ENCODE results near the gene LUZP2. TPM values are rescaled to one million over a fixed set of nuclear protein-coding genes. Genes with fewer than 3 reads are reported as not detected.

LUZP2 gene
- total RNA-seq, 6 donors from 2014 or later: 0.20 to 0.46 (median 0.23) TPM; not detected in 3

DNA sequence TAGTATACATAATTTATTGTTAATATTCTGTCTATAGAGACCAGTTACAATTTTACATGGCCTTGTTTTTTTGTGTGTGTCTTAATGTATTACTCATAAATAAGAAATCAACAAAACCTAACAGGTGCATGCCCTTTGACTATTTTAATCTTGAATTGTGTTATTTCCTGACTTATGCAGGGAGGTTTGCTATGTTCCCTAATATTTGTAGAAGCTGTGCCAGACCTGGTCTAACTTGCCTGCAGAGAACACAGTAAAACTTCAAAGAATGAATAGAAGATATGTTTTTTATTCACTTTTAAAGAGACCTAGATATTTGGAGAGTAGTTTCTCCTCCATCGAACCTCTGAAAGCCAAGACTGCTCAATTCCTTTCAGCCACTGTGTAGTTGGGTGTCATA is 234.7 kb downstream of the LUZP2 start:
- no peaks in the 10 kb centered on the region for H3K27me3 ChIP-seq
- H3K4me3 ChIP-seq: no peak overlapping the region
- WGBS, 2 donors: 64 to 68% methylated on average over 1 of the region's 1 CpG
- TF ChIP-seq POLR2AphosphoS5 (IDR thresholded peaks at IDR 0.05): no peak
- no peak for TF ChIP-seq POLR2A (IDR thresholded peaks at IDR 0.05)
- TF ChIP-seq, protein P1, sequence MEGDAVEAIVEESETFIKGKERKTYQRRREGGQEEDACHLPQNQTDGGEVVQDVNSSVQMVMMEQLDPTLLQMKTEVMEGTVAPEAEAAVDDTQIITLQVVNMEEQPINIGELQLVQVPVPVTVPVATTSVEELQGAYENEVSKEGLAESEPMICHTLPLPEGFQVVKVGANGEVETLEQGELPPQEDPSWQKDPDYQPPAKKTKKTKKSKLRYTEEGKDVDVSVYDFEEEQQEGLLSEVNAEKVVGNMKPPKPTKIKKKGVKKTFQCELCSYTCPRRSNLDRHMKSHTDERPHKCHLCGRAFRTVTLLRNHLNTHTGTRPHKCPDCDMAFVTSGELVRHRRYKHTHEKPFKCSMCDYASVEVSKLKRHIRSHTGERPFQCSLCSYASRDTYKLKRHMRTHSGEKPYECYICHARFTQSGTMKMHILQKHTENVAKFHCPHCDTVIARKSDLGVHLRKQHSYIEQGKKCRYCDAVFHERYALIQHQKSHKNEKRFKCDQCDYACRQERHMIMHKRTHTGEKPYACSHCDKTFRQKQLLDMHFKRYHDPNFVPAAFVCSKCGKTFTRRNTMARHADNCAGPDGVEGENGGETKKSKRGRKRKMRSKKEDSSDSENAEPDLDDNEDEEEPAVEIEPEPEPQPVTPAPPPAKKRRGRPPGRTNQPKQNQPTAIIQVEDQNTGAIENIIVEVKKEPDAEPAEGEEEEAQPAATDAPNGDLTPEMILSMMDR (IDR thresholded peaks at IDR 0.05): no peak
- TF ChIP-seq EP300 (IDR thresholded peaks at IDR 0.05): no peak
- no peaks in the 10 kb centered on the region for H3K4me1 ChIP-seq
- no peak overlapping the region for H3K27ac ChIP-seq
- no peaks in the 10 kb centered on the region for H3K36me3 ChIP-seq
- no peaks in the 10 kb centered on the region for H3K9me3 ChIP-seq
- ATAC-seq (ENCODE audit: low FRiP score in 2 of 2) (no peak), DNase-seq (no peak)

DNA sequence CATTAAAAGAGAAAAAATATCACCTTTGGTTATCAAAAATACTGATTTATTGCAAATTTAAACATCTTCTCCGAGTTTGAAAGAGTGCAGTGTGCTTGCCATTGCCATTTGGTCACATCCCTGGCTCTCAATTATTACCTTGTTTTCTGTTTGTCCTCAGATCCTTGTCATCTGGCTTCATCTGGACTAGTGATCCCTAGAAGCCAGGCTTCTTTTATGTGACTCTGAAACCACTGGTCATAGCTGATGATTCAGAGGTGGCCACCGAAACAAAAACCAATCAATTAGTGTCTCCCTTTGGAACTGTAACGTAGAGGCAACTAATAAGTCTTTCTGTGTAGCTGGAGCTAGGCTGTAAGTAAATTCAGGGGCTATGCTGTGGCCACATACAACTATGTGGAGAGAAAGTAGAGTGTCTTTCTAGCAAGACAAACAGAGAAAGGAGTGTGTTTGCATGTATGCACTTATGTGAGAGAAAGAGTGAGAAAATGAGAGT is 237.9 kb downstream of the LUZP2 start:
- Histone ChIP-seq H3K27me3 (no peaks in the 10 kb centered on the region), H3K4me1 (no peaks in the 10 kb centered on the region), H3K9me3 (no peaks in the 10 kb centered on the region), H3K27ac (no peak overlapping the region), H3K4me3 (no peak overlapping the region), H3K36me3 (no peaks in the 10 kb centered on the region)
- ATAC-seq (ENCODE audit: low FRiP score in 2 of 2): no peak
- TF ChIP-seq, protein P1 (IDR thresholded peaks at IDR 0.05): no peak
- TF ChIP-seq EP300 (IDR thresholded peaks at IDR 0.05) (no peak), POLR2A (IDR thresholded peaks at IDR 0.05) (no peak), POLR2AphosphoS5 (IDR thresholded peaks at IDR 0.05) (no peak)
- WGBS, 2 donors: 40 to 70% methylated on average over 3 of the region's 3 CpGs
- no peak for DNase-seq

DNA sequence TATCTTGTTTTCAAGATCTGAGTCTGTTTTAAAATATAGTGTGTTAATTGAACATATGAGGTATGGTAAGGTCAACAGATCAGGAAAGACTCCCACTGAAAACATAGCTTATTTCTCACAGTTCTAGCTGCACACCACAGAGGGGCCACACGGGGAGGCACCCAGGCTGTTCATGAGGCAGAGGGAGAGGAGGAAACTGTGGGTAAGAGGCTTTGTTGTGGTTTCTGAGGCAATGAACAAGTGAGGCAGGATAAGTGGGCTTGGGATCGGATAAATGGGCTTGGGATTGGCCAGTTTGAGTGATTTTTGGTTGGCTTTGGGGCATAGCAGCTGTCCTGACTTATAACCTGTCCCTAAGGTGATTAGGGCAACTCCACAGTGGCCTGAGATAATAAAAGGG is 242.1 kb downstream of the LUZP2 start:
- ATAC-seq (ENCODE audit: low FRiP score in 2 of 2): no peak
- Histone ChIP-seq H3K27me3 (no peaks in the 10 kb centered on the region), H3K27ac (no peak overlapping the region), H3K9me3 (no peaks in the 10 kb centered on the region), H3K4me1 (no peaks in the 10 kb centered on the region), H3K36me3 (no peaks in the 10 kb centered on the region), H3K4me3 (no peak overlapping the region)
- 53 to 68% methylated on average over 2 of the region's 2 CpGs for WGBS, 2 donors
- DNase-seq: no peak
- TF ChIP-seq EP300 (IDR thresholded peaks at IDR 0.05) (no peak), POLR2AphosphoS5 (IDR thresholded peaks at IDR 0.05) (no peak), POLR2A (IDR thresholded peaks at IDR 0.05) (no peak)
- TF ChIP-seq, protein P1 (IDR thresholded peaks at IDR 0.05): no peak

DNA sequence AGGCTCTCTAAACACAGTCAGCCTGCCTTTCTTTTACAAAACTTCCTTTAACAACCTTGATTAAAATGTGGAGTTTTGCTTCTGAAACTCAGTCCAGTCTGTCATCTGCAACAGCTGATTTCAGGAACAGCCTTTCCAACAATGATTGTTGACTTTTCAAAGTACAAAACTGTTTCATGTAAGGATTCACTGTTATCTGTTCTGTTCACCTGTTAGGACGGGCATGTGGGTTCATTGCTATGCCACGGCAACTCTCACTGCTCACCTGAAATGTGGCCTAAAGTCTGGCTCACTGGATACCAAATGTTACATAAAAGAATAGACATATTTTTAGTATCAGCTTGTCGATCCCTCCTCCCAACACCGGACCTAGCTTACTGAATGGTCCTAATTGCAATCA is 242.8 kb downstream of the LUZP2 start:
- Histone ChIP-seq H3K4me1 (no peaks in the 10 kb centered on the region), H3K4me3 (no peak overlapping the region), H3K36me3 (no peaks in the 10 kb centered on the region), H3K27ac (no peak overlapping the region), H3K9me3 (no peaks in the 10 kb centered on the region), H3K27me3 (no peaks in the 10 kb centered on the region)
- WGBS, 2 donors: 84 to 92% methylated on average over 4 of the region's 4 CpGs
- ATAC-seq (ENCODE audit: low FRiP score in 2 of 2): no peak
- TF ChIP-seq EP300 (IDR thresholded peaks at IDR 0.05) (no peak), POLR2A (IDR thresholded peaks at IDR 0.05) (no peak), POLR2AphosphoS5 (IDR thresholded peaks at IDR 0.05) (no peak)
- TF ChIP-seq, protein P1 (IDR thresholded peaks at IDR 0.05): no peak
- DNase-seq: no peak
